Upper lobe of right lung (tissue), 1 donor: ENCODE measurements around the gene TXNRD2. TPM values are rescaled to one million over a fixed set of nuclear protein-coding genes. Genes with fewer than 3 reads are reported as not detected.

Source experiments
- ATAC-seq: fragments of 200-7000 bp; cut with Tn5 transposase; one replicate; pipeline ENCODE4 v1.9.1; 2020; ENCODE audit warnings: mild to moderate bottlenecking, moderate library complexity
- DNase-seq: peaks from one replicate; pipeline ENCODE4 v3.0.0-alpha.2; 2020
- H3K27ac ChIP-seq: fragments of 200-600 bp; one replicate; pipeline ENCODE4 v1.8.0; 2022
- H3K27me3 ChIP-seq: fragments of 200-600 bp; one replicate; pipeline ENCODE4 v1.8.0; 2022; ENCODE audit warnings: mild to moderate bottlenecking
- H3K36me3 ChIP-seq: fragments of 200-600 bp; one replicate; pipeline ENCODE4 v1.8.0; 2022
- H3K4me1 ChIP-seq: fragments of 200-600 bp; one replicate; pipeline ENCODE4 v1.8.0; 2022
- H3K4me3 ChIP-seq: fragments of 200-600 bp; one replicate; pipeline ENCODE4 v1.8.0; 2022; ENCODE audit warnings: mild to moderate bottlenecking
- H3K9me3 ChIP-seq: fragments of 200-600 bp; one replicate; pipeline ENCODE4 v1.8.0; 2022
- CTCF ChIP-seq: fragments of 200-600 bp; IDR thresholded peaks from one replicate; pipeline ENCODE4 v1.8.0; 2022; ENCODE audit warnings: antibody characterized with exemption
- intact Hi-C: fragments of 100-400 bp; cut with DNase I; formaldehyde crosslinking; loops from one replicate; pipeline ENCODE4 v1.11.0; 2022
- total RNA-seq: library from RNA; stranded (reverse); fragmentation: NEBNext Ultra II Directional; extraction: Animal tissue kit (Norgen Biotek cat#: 25700); gene quantifications from one replicate; pipeline ENCODE4 v1.2.1, GENCODE V29; 2021
- donor health status: DM: no; HTN: yes; CAD: no; lungs with severe emphysema.

Gene TXNRD2
- total RNA-seq, 1 donor from 2014 or later, result 40.7 TPM

GRCh38 chr22:19897726-19898125 lies 43.9 kb downstream of the TXNRD2 start:
- no peak for TF ChIP-seq CTCF
- ATAC-seq (no peak), DNase-seq (no peak)
- Histone ChIP-seq H3K36me3 (peaks cover 53% of the 10 kb centered on the region), H3K4me3 (no peak overlapping the region), H3K9me3 (no peaks in the 10 kb centered on the region), H3K27me3 (no peaks in the 10 kb centered on the region), H3K27ac (no peak overlapping the region), H3K4me1 (peaks cover under 1% of the 10 kb centered on the region)
- intact Hi-C loops, result no loop called here

- H3K9me3 ChIP-seq, result no peaks in the 10 kb centered on the region
- DNase-seq (no peak), ATAC-seq (no peak)
- no peak overlapping the region for H3K27ac ChIP-seq
- TF ChIP-seq CTCF, result no peak
- intact Hi-C loops, result no loop called here
- H3K4me3 ChIP-seq, result no peak overlapping the region
- H3K4me1 ChIP-seq, result peaks cover 9% of the 10 kb centered on the region
- H3K27me3 ChIP-seq, result no peaks in the 10 kb centered on the region
- H3K36me3 ChIP-seq, result peaks cover 44% of the 10 kb centered on the region
Measured at GRCh38 chr22:19896665-19897355, 44.8 kb downstream of the TXNRD2 start.

GRCh38 chr22:19895160-19895849 lies 46.3 kb downstream of the TXNRD2 start:
- Histone ChIP-seq H3K27ac (no peak overlapping the region), H3K9me3 (no peaks in the 10 kb centered on the region), H3K36me3 (peaks cover 39% of the 10 kb centered on the region), H3K27me3 (no peaks in the 10 kb centered on the region), H3K4me1 (peaks cover 19% of the 10 kb centered on the region), H3K4me3 (no peak overlapping the region)
- TF ChIP-seq CTCF, result no peak
- ATAC-seq (no peak), DNase-seq (no peak)
- intact Hi-C loops, result no loop called here

GRCh38 chr22:19893363-19893762 lies 48.3 kb downstream of the TXNRD2 start:
- H3K4me3 ChIP-seq, result no peak overlapping the region
- ATAC-seq (no peak), DNase-seq (no peak)
- H3K27ac ChIP-seq, result no peak overlapping the region
- peaks cover 19% of the 10 kb centered on the region for H3K4me1 ChIP-seq
- intact Hi-C loops, result no loop called here
- H3K9me3 ChIP-seq, result no peaks in the 10 kb centered on the region
- no peak for TF ChIP-seq CTCF
- H3K36me3 ChIP-seq, result peaks cover 29% of the 10 kb centered on the region
- H3K27me3 ChIP-seq, result no peaks in the 10 kb centered on the region

GRCh38 chr22:19892925-19893324 lies 48.7 kb downstream of the TXNRD2 start:
- ATAC-seq, result no peak
- H3K9me3 ChIP-seq, result no peaks in the 10 kb centered on the region
- no peak overlapping the region for H3K27ac ChIP-seq
- no peak for DNase-seq
- intact Hi-C loops, result no loop called here
- peaks cover 25% of the 10 kb centered on the region for H3K36me3 ChIP-seq
- H3K4me1 ChIP-seq, result peaks cover 19% of the 10 kb centered on the region
- no peak for TF ChIP-seq CTCF
- H3K27me3 ChIP-seq, result no peaks in the 10 kb centered on the region
- H3K4me3 ChIP-seq, result no peak overlapping the region
